Stimulated activated CD4-positive, alpha-beta T cell treated with anti-CD3 and anti-CD28 coated beads, Interleukin-15, amount 100 ng/mL, for 48 hours (primary cell): ENCODE measurements around the gene METAP1D.
"Not testable (repeated sequence)": the region's sequence is repeated elsewhere in the genome, so short reads cannot be mapped to it uniquely, and the experiment has no call there.

Source experiments
- DNase-seq, 2 donors: peaks; one replicate each; pipeline ENCODE4 v3.0.0-alpha.2; 2020; ENCODE audit warnings: low read depth in 2 of 2

The METAP1D gene

GRCh38 chr2:171997031-171997430 lies 2.7 kb upstream of the METAP1D start:
- DNase-seq, result not testable (repeated sequence)

GRCh38 chr2:171999161-171999560 lies 592 bp upstream of the METAP1D start:
- DNase-seq, result no peak

GRCh38 chr2:172000696-172001361 lies 1.1 kb downstream of the METAP1D start:
- no peak for DNase-seq

- DNase-seq, result no peak
These were observed 7.6 kb downstream of the METAP1D start for GRCh38 chr2:172007372-172007771.

- DNase-seq, result no peak
These were observed 10.1 kb downstream of the METAP1D start for GRCh38 chr2:172009823-172010222.

- DNase-seq, result no peak
These were observed 12.2 kb downstream of the METAP1D start for GRCh38 chr2:172011812-172012575.

- no peak for DNase-seq
These were observed 13.1 kb downstream of the METAP1D start for GRCh38 chr2:172012677-172013391.

GRCh38 chr2:172013396-172013795 lies 13.6 kb downstream of the METAP1D start:
- no peak for DNase-seq

GRCh38 chr2:172021074-172021931 lies 21.6 kb downstream of the METAP1D start:
- no peak for DNase-seq

GRCh38 chr2:172021955-172022354 lies 22.2 kb downstream of the METAP1D start:
- DNase-seq, result no peak

GRCh38 chr2:172031536-172031935 lies 31.8 kb downstream of the METAP1D start:
- DNase-seq, result no peak

GRCh38 chr2:172038121-172038520 lies 38.4 kb downstream of the METAP1D start:
- DNase-seq, result no peak

GRCh38 chr2:172038604-172039003 lies 38.9 kb downstream of the METAP1D start:
- DNase-seq, result no peak

GRCh38 chr2:172039011-172039704 lies 39.4 kb downstream of the METAP1D start:
- no peak for DNase-seq

- DNase-seq, result no peak
These were observed 40.6 kb downstream of the METAP1D start for GRCh38 chr2:172040311-172040710.

- DNase-seq, result no peak
These were observed 46.4 kb downstream of the METAP1D start for GRCh38 chr2:172046080-172046678.

- DNase-seq, result no peak
These were observed 47.3 kb downstream of the METAP1D start for GRCh38 chr2:172046866-172047565.

- no peak for DNase-seq
These were observed 48.1 kb downstream of the METAP1D start for GRCh38 chr2:172047566-172048507.
